Vagina (tissue), 2 donors: Measurements from ENCODE around the gene STK11IP.

ENCODE experiments used
- CTCF ChIP-seq, 3 experiments: fragments of 450-650 bp in 2 of 3; fragments of 200-600 bp in 1 of 3; sonication (generic) in 1 of 3; IDR thresholded peaks; one replicate each; pipeline ENCODE4 v1.5.1; 2017 to 2019; ENCODE audit warnings: antibody characterized with exemption in 3 of 3, mild to moderate bottlenecking in 2 of 3, moderate library complexity in 2 of 3
- POLR2A ChIP-seq, 2 donors: fragments of 450-650 bp; IDR thresholded peaks; one replicate each; pipeline ENCODE4 v1.6.1; 2017; ENCODE audit warnings: antibody characterized with exemption in 2 of 2, mild to moderate bottlenecking in 2 of 2, moderate library complexity in 2 of 2

GRCh38 chr2:219581346-219581745 lies 16.3 kb upstream of the STK11IP start:
- TF ChIP-seq POLR2A (IDR thresholded peaks at IDR 0.05) (no peak), CTCF (IDR thresholded peaks at IDR 0.05) (no peak)
